Neural progenitor cell (in vitro differentiated cells): Measurements from ENCODE around the gene PPP2R3A. TPM values are rescaled to one million over a fixed set of nuclear protein-coding genes. Genes with fewer than 3 reads are reported as not detected.

Experiments used
- DNase-seq: peaks from one replicate; pipeline ENCODE4 v3.0.0-alpha.2; 2016; ENCODE audit warnings: low spot score
- H2AFZ ChIP-seq: fragments of 200-600 bp; sonication (generic); replicated peaks from 2 replicates; pipeline ENCODE4 v1.6.1; 2016; ENCODE audit warnings: antibody characterized with exemption
- H3F3A ChIP-seq: fragments of 200-600 bp; sonication (generic); 2 replicates; pipeline ENCODE4 v1.6.1; 2016; ENCODE audit warnings: antibody characterized with exemption, low read depth
- H3K27ac ChIP-seq: fragments of 200-600 bp; sonication (generic); 2 replicates; pipeline ENCODE4 v1.5.1; 2016; ENCODE audit warnings: mild to moderate bottlenecking
- H3K27me3 ChIP-seq: fragments of 200-600 bp; sonication (generic); 2 replicates; pipeline ENCODE4 v1.6.1; 2016; ENCODE audit warnings: mild to moderate bottlenecking, moderate library complexity
- H3K36me3 ChIP-seq: fragments of 200-600 bp; sonication (generic); 2 replicates; pipeline ENCODE4 v1.5.1; 2016
- H3K4me1 ChIP-seq: fragments of 200-600 bp; sonication (generic); 2 replicates; pipeline ENCODE4 v1.6.1; 2016; ENCODE audit warnings: mixed run types
- H3K4me2 ChIP-seq: fragments of 200-600 bp; sonication (generic); 2 replicates; pipeline ENCODE4 v1.6.1; 2016
- H3K4me3 ChIP-seq: fragments of 200-600 bp; sonication (generic); 2 replicates; pipeline ENCODE4 v1.5.1; 2016
- H3K79me2 ChIP-seq: fragments of 200-600 bp; sonication (generic); 2 replicates; pipeline ENCODE4 v1.6.1; 2016; ENCODE audit warnings: low read depth
- H3K9ac ChIP-seq: fragments of 200-600 bp; sonication (generic); 2 replicates; pipeline ENCODE4 v1.6.1; 2016
- H3K9me3 ChIP-seq: fragments of 200-600 bp; sonication (generic); 2 replicates; pipeline ENCODE4 v1.5.1; 2016; ENCODE audit warnings: low read depth
- H4K20me1 ChIP-seq: fragments of 200-600 bp; sonication (generic); 2 replicates; pipeline ENCODE4 v1.6.1; 2016; ENCODE audit warnings: low read depth
- H3K27ac Mint-ChIP-seq: 3 replicates; pipeline ENCODE4 v1.8.0; 2021; ENCODE audit warnings: mixed read lengths
- H3K27me3 Mint-ChIP-seq: 2 replicates; pipeline ENCODE4 v1.8.0; 2022; ENCODE audit warnings: low read depth, mild to moderate bottlenecking, inconsistent platforms, moderate library complexity, mixed read lengths; ENCODE audit not compliant: insufficient read depth
- H3K36me3 Mint-ChIP-seq: 3 replicates; pipeline ENCODE4 v1.8.0; 2021; ENCODE audit warnings: mixed read lengths
- H3K4me1 Mint-ChIP-seq: 3 replicates; pipeline ENCODE4 v1.8.0; 2021; ENCODE audit warnings: mixed read lengths
- H3K4me3 Mint-ChIP-seq: 3 replicates; pipeline ENCODE4 v1.8.0; 2021; ENCODE audit warnings: mild to moderate bottlenecking, moderate library complexity, mixed read lengths
- H3K9me3 Mint-ChIP-seq: 3 replicates; pipeline ENCODE4 v1.8.0; 2020; ENCODE audit warnings: mixed read lengths
- CTCF ChIP-seq: fragments of 200-600 bp; sonication (generic); IDR thresholded peaks from 2 replicates; pipeline ENCODE4 v1.5.1; 2017; ENCODE audit warnings: antibody characterized with exemption, mild to moderate bottlenecking
- EZH2 ChIP-seq: fragments of 200-600 bp; sonication (generic); IDR thresholded peaks from 2 replicates; pipeline ENCODE4 v1.6.1; 2017; ENCODE audit warnings: antibody characterized with exemption, mild to moderate bottlenecking, moderate library complexity
- EZH2phosphoT487 ChIP-seq: fragments of 200-600 bp; sonication (generic); IDR thresholded peaks from 2 replicates; pipeline ENCODE4 v1.6.1; 2017; ENCODE audit warnings: antibody characterized with exemption
- total RNA-seq: library from RNA; depleted of rRNA; stranded (reverse); fragments of >200 nt; gene quantifications from 2 replicates; pipeline ENCODE4 v1.2.3, GENCODE V29; 2015; ENCODE audit warnings: low replicate concordance

The PPP2R3A gene
- total RNA-seq, 1 donor from 2014 or later = 41.5 TPM

- TF ChIP-seq EZH2phosphoT487 (no peak), EZH2 (no peak), CTCF (no peak)
- Mint-ChIP-seq H3K9me3 (no peaks in the 10 kb centered on the region), H3K27me3 (no peaks in the 10 kb centered on the region), H3K4me1 (no peaks in the 10 kb centered on the region), H3K4me3 (no peak overlapping the region), H3K36me3 (peaks cover 3% of the 10 kb centered on the region), H3K27ac (no peak overlapping the region)
- no peak overlapping the region for H3K4me2 ChIP-seq
- H2AFZ ChIP-seq = no peak overlapping the region
- no peaks in the 10 kb centered on the region for H3K27me3 ChIP-seq
- H3K9me3 ChIP-seq = no peaks in the 10 kb centered on the region
- no peaks in the 10 kb centered on the region for H4K20me1 ChIP-seq
- H3K27ac ChIP-seq = no peak overlapping the region
- no peaks in the 10 kb centered on the region for H3F3A ChIP-seq
- no peaks in the 10 kb centered on the region for H3K36me3 ChIP-seq
- H3K79me2 ChIP-seq = no peaks in the 10 kb centered on the region
- no peaks in the 10 kb centered on the region for H3K4me1 ChIP-seq
- no peak overlapping the region for H3K4me3 ChIP-seq
- no peak overlapping the region for H3K9ac ChIP-seq
- no peak for DNase-seq
These were observed 169.7 kb downstream of the PPP2R3A start for GRCh38 chr3:136135039-136135802.

DNA sequence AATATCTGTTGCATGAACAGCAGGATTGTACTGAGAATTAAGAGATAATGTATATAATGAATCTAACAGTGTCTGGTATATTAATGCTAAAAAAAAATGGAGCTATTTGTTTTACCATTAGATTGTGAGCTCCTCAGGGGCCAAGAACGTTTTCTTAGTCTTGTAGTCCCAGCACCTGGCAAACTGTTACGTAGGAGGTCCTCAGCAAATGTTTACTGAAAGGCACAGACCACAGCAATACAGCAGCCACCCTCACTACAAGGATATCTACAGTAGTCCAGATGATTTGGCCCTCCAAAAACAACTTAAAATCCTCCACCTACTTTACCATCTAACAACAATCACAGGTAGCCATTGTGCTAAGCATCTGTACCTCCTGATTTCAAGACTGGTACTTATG lies 170.9 kb downstream of the PPP2R3A start:
- TF ChIP-seq EZH2phosphoT487 (no peak), CTCF (no peak), EZH2 (no peak)
- Histone ChIP-seq H3K4me2 (no peak overlapping the region), H3K27me3 (no peaks in the 10 kb centered on the region), H3K4me3 (no peak overlapping the region), H3K4me1 (no peaks in the 10 kb centered on the region), H3K36me3 (no peaks in the 10 kb centered on the region), H3K9me3 (no peaks in the 10 kb centered on the region), H3K27ac (no peak overlapping the region), H2AFZ (no peak overlapping the region), H4K20me1 (no peaks in the 10 kb centered on the region), H3K9ac (no peak overlapping the region), H3F3A (no peaks in the 10 kb centered on the region), H3K79me2 (no peaks in the 10 kb centered on the region)
- no peaks in the 10 kb centered on the region for H3K27me3 Mint-ChIP-seq
- peaks cover 4% of the 10 kb centered on the region for H3K36me3 Mint-ChIP-seq
- no peak for DNase-seq
- no peaks in the 10 kb centered on the region for H3K9me3 Mint-ChIP-seq
- H3K4me1 Mint-ChIP-seq = peaks cover 4% of the 10 kb centered on the region
- H3K27ac Mint-ChIP-seq = no peak overlapping the region
- no peak overlapping the region for H3K4me3 Mint-ChIP-seq

DNA sequence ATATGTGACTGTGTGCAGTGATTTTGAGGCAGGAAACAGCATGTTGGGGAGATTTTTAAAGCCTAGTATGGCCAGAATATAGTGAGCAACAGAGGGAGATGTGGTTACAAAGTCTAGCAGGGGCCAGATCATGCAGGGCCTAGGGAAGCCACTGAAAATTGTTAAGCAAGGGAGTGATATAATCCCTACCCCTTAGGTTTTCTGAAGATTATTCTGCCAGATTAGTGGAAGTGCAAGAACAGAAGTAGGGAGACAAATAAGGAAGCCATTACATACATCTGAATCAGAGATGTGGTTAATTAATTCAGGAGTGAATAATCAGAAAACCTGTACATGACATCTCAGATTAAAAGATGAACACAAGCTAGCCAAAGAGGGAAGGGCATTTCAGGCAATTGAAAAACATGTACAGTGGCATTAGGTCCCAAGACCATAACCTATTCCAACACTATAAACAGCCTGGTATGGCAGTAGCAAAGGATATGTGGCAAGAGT lies 175.8 kb downstream of the PPP2R3A start:
- peaks cover 20% of the 10 kb centered on the region for H3K36me3 Mint-ChIP-seq
- Histone ChIP-seq H3K4me3 (no peak overlapping the region), H3K9ac (no peak overlapping the region), H4K20me1 (no peaks in the 10 kb centered on the region), H2AFZ (no peak overlapping the region), H3K79me2 (no peaks in the 10 kb centered on the region), H3K27me3 (no peaks in the 10 kb centered on the region), H3K36me3 (no peaks in the 10 kb centered on the region), H3K4me1 (no peaks in the 10 kb centered on the region), H3K9me3 (no peaks in the 10 kb centered on the region), H3K27ac (no peak overlapping the region), H3F3A (no peaks in the 10 kb centered on the region), H3K4me2 (no peak overlapping the region)
- no peak for TF ChIP-seq EZH2phosphoT487
- no peak for TF ChIP-seq CTCF
- TF ChIP-seq EZH2 = no peak
- no peaks in the 10 kb centered on the region for H3K27me3 Mint-ChIP-seq
- no peak overlapping the region for H3K27ac Mint-ChIP-seq
- H3K9me3 Mint-ChIP-seq = no peaks in the 10 kb centered on the region
- H3K4me3 Mint-ChIP-seq = no peak overlapping the region
- peaks cover 19% of the 10 kb centered on the region for H3K4me1 Mint-ChIP-seq
- no peak for DNase-seq
